PC-9 (cell line): ENCODE results near the gene TMEM156.

ENCODE experiments used
- EZH2 ChIP-seq: fragments of 200-600 bp; sonication (generic); IDR thresholded peaks from 2 replicates; pipeline ENCODE4 v1.8.0; 2017; ENCODE audit warnings: antibody characterized with exemption, low read depth
- TF ChIP-seq, protein P1 (sequence below): fragments of 200-600 bp; sonication (generic); conservative IDR thresholded peaks from 2 replicates; pipeline ENCODE4 v1.6.1; 2017; ENCODE audit warnings: mixed run types, antibody characterized with exemption, mild to moderate bottlenecking, moderate library complexity

DNA sequence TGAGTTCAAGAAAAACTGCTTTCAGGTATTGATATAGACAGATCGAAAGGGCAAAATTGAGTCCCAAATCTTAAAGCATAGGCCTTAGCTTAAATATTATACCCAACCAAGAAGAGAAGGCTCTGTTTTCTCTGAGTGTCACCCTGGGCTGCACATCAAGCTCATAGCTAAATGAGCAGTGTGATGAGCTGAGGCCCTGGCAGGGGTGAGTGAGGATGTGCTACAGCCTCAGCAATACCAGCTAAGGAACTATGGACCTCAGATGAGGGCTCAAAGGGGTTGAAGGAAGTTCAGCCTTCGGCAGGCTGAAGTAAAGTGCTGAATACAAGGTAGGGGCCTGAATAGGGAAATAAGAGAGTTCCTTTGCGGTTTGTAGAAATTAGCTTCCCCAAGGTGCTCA is 85.3 kb downstream of the TMEM156 start:
- TF ChIP-seq EZH2: no peak
- TF ChIP-seq, protein P1, sequence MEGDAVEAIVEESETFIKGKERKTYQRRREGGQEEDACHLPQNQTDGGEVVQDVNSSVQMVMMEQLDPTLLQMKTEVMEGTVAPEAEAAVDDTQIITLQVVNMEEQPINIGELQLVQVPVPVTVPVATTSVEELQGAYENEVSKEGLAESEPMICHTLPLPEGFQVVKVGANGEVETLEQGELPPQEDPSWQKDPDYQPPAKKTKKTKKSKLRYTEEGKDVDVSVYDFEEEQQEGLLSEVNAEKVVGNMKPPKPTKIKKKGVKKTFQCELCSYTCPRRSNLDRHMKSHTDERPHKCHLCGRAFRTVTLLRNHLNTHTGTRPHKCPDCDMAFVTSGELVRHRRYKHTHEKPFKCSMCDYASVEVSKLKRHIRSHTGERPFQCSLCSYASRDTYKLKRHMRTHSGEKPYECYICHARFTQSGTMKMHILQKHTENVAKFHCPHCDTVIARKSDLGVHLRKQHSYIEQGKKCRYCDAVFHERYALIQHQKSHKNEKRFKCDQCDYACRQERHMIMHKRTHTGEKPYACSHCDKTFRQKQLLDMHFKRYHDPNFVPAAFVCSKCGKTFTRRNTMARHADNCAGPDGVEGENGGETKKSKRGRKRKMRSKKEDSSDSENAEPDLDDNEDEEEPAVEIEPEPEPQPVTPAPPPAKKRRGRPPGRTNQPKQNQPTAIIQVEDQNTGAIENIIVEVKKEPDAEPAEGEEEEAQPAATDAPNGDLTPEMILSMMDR: no peak
